ENCODE results near the gene MCM8.

MCM8 gene

DNA sequence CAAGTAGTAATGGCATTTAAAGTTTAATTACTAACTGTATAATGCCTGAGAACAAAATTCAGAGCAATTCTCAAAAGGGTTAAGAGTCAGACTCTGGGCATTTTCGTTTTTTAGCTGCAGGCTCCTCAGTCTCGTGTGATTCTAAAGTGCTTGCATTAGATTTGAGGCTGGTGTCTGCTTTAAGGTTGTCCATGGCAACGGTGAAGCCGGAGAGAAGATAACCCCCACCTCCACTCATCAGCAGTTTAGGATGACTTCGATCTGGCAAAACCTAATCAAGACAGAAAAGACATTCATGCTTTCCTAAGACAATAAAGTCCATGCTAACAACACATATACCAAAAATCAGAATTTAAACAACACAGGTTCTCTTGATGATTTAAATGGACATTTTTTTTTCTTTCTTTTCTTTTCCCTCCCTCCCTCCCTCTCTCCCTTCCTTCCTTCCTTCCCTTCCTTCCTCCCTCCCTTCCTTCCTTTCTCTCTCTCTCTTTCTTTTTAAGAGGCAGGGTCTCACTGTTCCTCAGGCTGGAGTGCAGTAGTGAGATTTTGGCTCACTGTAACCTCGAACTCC is 11.9 kb upstream of the MCM8 start:
- H3K4me3 ChIP-seq (ENCODE audit: low read depth in 1 of 5, low read length in 5 of 5): no peak overlapping the region
- H3K9ac ChIP-seq (ENCODE audit: low read length in 5 of 5): no peak overlapping the region
- no peak overlapping the region for H3K27ac ChIP-seq (ENCODE audit: low read depth, low read length)
- H3K36me3 ChIP-seq (ENCODE audit: control insufficient read depth in 5 of 5, insufficient read depth in 5 of 5, low read length in 5 of 5): peaks cover 32 to 63% (median 57%) of the 10 kb centered on the region in 5 donors
- no peaks in the 10 kb centered on the region for H3K27me3 ChIP-seq (ENCODE audit: control insufficient read depth in 5 of 5, insufficient read depth in 4 of 5, low read length in 5 of 5)
- H3K4me1 ChIP-seq (ENCODE audit: control insufficient read depth in 5 of 5, insufficient read depth in 5 of 5, low read length in 5 of 5): no peaks in the 10 kb centered on the region
- no peaks in the 10 kb centered on the region for H3K9me3 ChIP-seq (ENCODE audit: control insufficient read depth in 5 of 5, low read length in 5 of 5)

DNA sequence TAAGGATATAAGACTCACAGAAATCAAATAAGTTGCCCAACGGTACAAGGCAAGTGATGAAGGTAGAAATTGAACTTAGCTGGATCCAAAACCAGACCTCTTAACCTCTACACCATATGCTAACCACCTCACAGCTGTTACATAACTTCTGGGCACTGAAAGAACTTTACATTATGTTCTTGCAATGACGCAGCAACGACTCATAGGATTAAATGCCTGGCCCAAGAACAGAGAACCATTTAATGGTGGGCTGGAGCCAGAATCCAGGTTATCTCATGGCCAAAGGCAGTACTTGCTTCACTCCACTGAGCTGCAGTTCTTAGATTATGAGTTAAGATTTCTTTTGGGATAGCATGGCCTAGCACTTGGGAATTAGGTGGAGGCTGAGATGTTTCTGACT is 4.5 kb upstream of the MCM8 start:
- no peak overlapping the region for H3K4me3 ChIP-seq (ENCODE audit: low read depth in 1 of 5, low read length in 5 of 5)
- H3K36me3 ChIP-seq (ENCODE audit: control insufficient read depth in 5 of 5, insufficient read depth in 5 of 5, low read length in 5 of 5): peaks cover 20 to 49% (median 48%) of the 10 kb centered on the region in 5 donors
- no peaks in the 10 kb centered on the region for H3K27me3 ChIP-seq (ENCODE audit: control insufficient read depth in 5 of 5, insufficient read depth in 4 of 5, low read length in 5 of 5)
- H3K27ac ChIP-seq (ENCODE audit: low read depth, low read length): no peak overlapping the region
- H3K9ac ChIP-seq (ENCODE audit: low read length in 5 of 5): no peak overlapping the region
- H3K9me3 ChIP-seq (ENCODE audit: control insufficient read depth in 5 of 5, low read length in 5 of 5): no peaks in the 10 kb centered on the region
- H3K4me1 ChIP-seq (ENCODE audit: control insufficient read depth in 5 of 5, insufficient read depth in 5 of 5, low read length in 5 of 5): peaks cover 0 to 15% (median 13%) of the 10 kb centered on the region in 5 donors

DNA sequence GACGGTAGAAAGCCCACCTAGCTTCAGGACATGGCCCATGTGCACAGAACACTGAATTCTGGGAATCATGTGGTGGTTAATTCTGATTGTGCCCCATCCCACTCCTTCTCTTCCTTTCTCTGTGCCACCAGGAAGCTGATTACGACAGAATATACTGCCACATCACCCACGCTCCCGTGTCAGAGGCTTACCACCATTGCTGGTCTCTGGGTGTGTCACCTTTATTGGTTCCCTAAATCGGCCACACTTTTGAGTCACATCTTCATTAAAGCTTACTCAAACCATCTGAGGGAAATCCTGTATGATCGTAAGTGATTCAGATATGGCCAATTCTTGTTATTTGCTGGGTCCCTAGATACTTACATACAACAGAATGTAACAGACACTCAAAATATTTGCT is 3.2 kb upstream of the MCM8 start:
- H3K27ac ChIP-seq (ENCODE audit: low read depth, low read length): no peak overlapping the region
- no peak overlapping the region for H3K9ac ChIP-seq (ENCODE audit: low read length in 5 of 5)
- H3K9me3 ChIP-seq (ENCODE audit: control insufficient read depth in 5 of 5, low read length in 5 of 5): no peaks in the 10 kb centered on the region
- H3K27me3 ChIP-seq (ENCODE audit: control insufficient read depth in 5 of 5, insufficient read depth in 4 of 5, low read length in 5 of 5): no peaks in the 10 kb centered on the region
- H3K4me1 ChIP-seq (ENCODE audit: control insufficient read depth in 5 of 5, insufficient read depth in 5 of 5, low read length in 5 of 5): peaks cover 0 to 24% (median 18%) of the 10 kb centered on the region in 5 donors
- no peak overlapping the region for H3K4me3 ChIP-seq (ENCODE audit: low read depth in 1 of 5, low read length in 5 of 5)
- H3K36me3 ChIP-seq (ENCODE audit: control insufficient read depth in 5 of 5, insufficient read depth in 5 of 5, low read length in 5 of 5): peaks cover 15 to 36% (median 34%) of the 10 kb centered on the region in 5 donors

DNA sequence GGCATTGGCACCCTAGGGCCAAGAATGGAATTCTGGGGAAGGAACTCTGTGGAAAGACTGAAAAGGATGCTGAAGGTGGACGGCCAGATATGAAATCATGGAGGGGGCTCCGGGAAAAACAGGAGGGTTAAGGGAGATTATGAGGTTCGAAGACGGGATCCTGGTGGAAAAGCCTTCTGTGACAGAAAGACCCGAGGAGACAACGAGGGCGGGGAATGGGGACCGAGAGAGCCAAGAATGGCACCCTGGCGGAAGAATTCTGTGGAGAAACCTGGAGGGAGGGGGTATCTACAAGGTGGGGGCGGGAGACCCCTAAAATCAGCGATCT is 545 bp upstream of the MCM8 start:
- H3K27me3 ChIP-seq (ENCODE audit: control insufficient read depth in 5 of 5, insufficient read depth in 4 of 5, low read length in 5 of 5): no peaks in the 10 kb centered on the region
- H3K9ac ChIP-seq (ENCODE audit: low read length in 5 of 5): peak overlapping the region; percentile 66 to 90 (median 88)
- peak overlapping the region; percentile 68 to 94 (median 92) for H3K4me3 ChIP-seq (ENCODE audit: low read depth in 1 of 5, low read length in 5 of 5)
- peak overlapping the region; percentile 71 for H3K27ac ChIP-seq (ENCODE audit: low read depth, low read length)
- peaks cover 14 to 26% (median 22%) of the 10 kb centered on the region in 5 donors for H3K36me3 ChIP-seq (ENCODE audit: control insufficient read depth in 5 of 5, insufficient read depth in 5 of 5, low read length in 5 of 5)
- H3K9me3 ChIP-seq (ENCODE audit: control insufficient read depth in 5 of 5, low read length in 5 of 5): no peaks in the 10 kb centered on the region
- peaks cover 0 to 24% (median 18%) of the 10 kb centered on the region in 5 donors for H3K4me1 ChIP-seq (ENCODE audit: control insufficient read depth in 5 of 5, insufficient read depth in 5 of 5, low read length in 5 of 5)

DNA sequence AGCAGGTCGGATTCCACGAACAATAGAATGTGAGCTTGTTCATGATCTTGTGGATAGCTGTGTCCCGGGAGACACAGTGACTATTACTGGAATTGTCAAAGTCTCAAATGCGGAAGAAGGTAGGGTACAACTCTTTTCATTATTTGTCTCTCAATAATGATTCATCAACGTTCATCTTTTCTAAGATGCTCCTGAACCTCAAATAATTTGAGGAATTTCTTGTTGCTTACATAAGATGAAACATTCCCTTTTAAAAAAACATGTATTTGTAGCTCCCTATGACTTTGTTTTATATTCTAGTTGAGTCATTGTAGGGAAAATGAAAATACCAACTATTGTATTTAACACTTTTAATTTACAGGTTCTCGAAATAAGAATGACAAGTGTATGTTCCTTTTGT is 17.0 kb downstream of the MCM8 start:
- Histone ChIP-seq H3K4me1 (ENCODE audit: control insufficient read depth in 5 of 5, insufficient read depth in 5 of 5, low read length in 5 of 5) (no peaks in the 10 kb centered on the region), H3K27ac (ENCODE audit: low read depth, low read length) (no peak overlapping the region), H3K9me3 (ENCODE audit: control insufficient read depth in 5 of 5, low read length in 5 of 5) (no peaks in the 10 kb centered on the region), H3K36me3 (ENCODE audit: control insufficient read depth in 5 of 5, insufficient read depth in 5 of 5, low read length in 5 of 5) (peaks cover 10 to 20% (median 11%) of the 10 kb centered on the region in 5 donors), H3K4me3 (ENCODE audit: low read depth in 1 of 5, low read length in 5 of 5) (no peak overlapping the region), H3K27me3 (ENCODE audit: control insufficient read depth in 5 of 5, insufficient read depth in 4 of 5, low read length in 5 of 5) (no peaks in the 10 kb centered on the region), H3K9ac (ENCODE audit: low read length in 5 of 5) (no peak overlapping the region)

DNA sequence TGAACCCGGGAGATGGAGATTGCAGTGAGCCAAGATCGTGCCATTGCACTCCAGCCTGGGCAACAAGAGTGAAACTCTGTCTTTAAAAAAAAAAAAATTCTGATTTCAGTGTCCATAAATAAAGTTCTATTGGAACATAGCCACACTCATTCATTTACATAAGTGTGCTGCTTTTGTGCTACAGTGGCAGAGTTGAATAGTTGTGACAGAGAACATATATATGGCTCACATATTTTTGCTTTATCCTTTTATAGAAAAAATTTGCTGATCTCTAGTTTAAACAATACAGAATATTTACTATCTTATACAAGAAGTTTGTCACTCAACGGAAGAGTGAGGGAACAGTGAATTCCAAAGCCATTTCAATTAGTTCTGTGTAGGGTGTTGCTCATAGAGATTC is 18.0 kb downstream of the MCM8 start:
- Histone ChIP-seq H3K9me3 (ENCODE audit: control insufficient read depth in 5 of 5, low read length in 5 of 5) (no peaks in the 10 kb centered on the region), H3K27me3 (ENCODE audit: control insufficient read depth in 5 of 5, insufficient read depth in 4 of 5, low read length in 5 of 5) (no peaks in the 10 kb centered on the region), H3K4me3 (ENCODE audit: low read depth in 1 of 5, low read length in 5 of 5) (no peak overlapping the region), H3K27ac (ENCODE audit: low read depth, low read length) (no peak overlapping the region), H3K4me1 (ENCODE audit: control insufficient read depth in 5 of 5, insufficient read depth in 5 of 5, low read length in 5 of 5) (no peaks in the 10 kb centered on the region), H3K9ac (ENCODE audit: low read length in 5 of 5) (no peak overlapping the region), H3K36me3 (ENCODE audit: control insufficient read depth in 5 of 5, insufficient read depth in 5 of 5, low read length in 5 of 5) (peaks cover 10 to 27% (median 17%) of the 10 kb centered on the region in 5 donors)

DNA sequence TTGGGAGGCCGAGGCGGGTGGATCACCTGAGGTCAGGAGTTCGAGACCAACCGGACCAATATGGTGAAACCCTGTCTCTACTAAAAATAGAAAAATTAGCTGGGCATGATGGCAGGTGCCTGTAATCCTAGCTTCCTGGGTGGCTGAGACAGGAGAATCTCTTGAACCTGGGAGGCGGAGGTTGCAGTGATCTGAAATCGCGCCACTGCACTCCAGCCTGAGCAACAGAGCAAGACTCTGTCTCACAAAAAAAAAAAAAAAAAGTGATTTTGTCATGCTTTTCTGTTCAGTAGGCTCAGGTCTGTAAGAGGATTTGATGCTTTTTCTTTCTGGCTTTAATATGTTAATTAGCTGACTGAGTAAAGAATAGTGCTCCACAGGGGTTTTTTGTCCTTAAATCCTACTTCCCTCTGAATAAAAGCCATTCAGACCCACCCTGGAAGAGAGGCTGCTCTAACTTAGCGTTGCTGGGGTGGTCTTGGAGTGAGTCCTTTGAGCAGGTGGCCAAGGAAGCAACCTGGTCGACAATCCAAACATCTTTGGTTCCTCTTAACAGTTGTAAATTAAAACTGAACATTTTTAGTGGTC is 19.0 kb downstream of the MCM8 start:
- H3K27ac ChIP-seq (ENCODE audit: low read depth, low read length): no peak overlapping the region
- no peaks in the 10 kb centered on the region for H3K9me3 ChIP-seq (ENCODE audit: control insufficient read depth in 5 of 5, low read length in 5 of 5)
- H3K9ac ChIP-seq (ENCODE audit: low read length in 5 of 5): no peak overlapping the region
- no peak overlapping the region for H3K4me3 ChIP-seq (ENCODE audit: low read depth in 1 of 5, low read length in 5 of 5)
- H3K36me3 ChIP-seq (ENCODE audit: control insufficient read depth in 5 of 5, insufficient read depth in 5 of 5, low read length in 5 of 5): peaks cover 8 to 34% (median 17%) of the 10 kb centered on the region in 5 donors
- H3K4me1 ChIP-seq (ENCODE audit: control insufficient read depth in 5 of 5, insufficient read depth in 5 of 5, low read length in 5 of 5): no peaks in the 10 kb centered on the region
- H3K27me3 ChIP-seq (ENCODE audit: control insufficient read depth in 5 of 5, insufficient read depth in 4 of 5, low read length in 5 of 5): no peaks in the 10 kb centered on the region

DNA sequence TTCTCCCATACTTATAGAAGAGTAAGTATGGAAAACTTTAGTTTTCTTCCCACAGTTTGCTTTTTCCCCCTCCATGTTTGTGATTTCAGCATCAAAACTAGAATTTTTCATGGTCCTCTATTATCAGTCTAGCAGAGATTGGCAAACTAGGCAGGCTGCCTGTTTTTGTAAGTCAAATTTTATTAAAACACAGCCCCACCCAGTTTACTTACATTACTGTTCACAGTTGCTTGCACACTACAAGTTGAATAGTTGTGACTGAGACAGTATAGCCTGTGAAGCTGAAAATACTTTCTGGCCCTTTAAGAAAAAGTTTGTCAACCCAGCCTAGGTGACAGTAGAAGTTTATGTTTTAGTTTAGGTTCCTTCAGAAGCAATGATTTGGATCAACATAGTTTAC is 19.5 kb downstream of the MCM8 start:
- no peaks in the 10 kb centered on the region for H3K27me3 ChIP-seq (ENCODE audit: control insufficient read depth in 5 of 5, insufficient read depth in 4 of 5, low read length in 5 of 5)
- no peaks in the 10 kb centered on the region for H3K9me3 ChIP-seq (ENCODE audit: control insufficient read depth in 5 of 5, low read length in 5 of 5)
- no peak overlapping the region for H3K9ac ChIP-seq (ENCODE audit: low read length in 5 of 5)
- H3K4me1 ChIP-seq (ENCODE audit: control insufficient read depth in 5 of 5, insufficient read depth in 5 of 5, low read length in 5 of 5): no peaks in the 10 kb centered on the region
- peaks cover 8 to 32% (median 17%) of the 10 kb centered on the region in 5 donors for H3K36me3 ChIP-seq (ENCODE audit: control insufficient read depth in 5 of 5, insufficient read depth in 5 of 5, low read length in 5 of 5)
- no peak overlapping the region for H3K27ac ChIP-seq (ENCODE audit: low read depth, low read length)
- H3K4me3 ChIP-seq (ENCODE audit: low read depth in 1 of 5, low read length in 5 of 5): no peak overlapping the region

DNA sequence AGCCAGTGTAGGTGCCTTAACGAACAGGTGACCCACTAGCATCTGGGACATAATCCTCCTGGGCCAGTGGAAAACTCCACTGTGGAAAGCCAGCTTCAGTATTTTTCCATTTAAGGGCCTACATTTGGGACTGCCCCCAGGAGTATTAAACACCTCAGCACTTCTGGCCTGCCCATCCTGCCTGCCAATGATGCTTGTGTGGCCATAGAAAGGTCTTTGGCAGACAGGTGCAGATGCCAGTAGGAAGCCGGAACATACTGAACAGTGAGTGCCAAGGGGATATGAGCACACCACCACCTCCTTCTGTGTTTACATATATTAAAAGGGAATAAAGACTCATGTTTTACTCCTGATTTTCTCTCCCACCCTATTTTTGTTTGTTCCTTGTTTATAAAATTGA is 19.9 kb downstream of the MCM8 start:
- no peak overlapping the region for H3K4me3 ChIP-seq (ENCODE audit: low read depth in 1 of 5, low read length in 5 of 5)
- no peak overlapping the region for H3K27ac ChIP-seq (ENCODE audit: low read depth, low read length)
- no peak overlapping the region for H3K9ac ChIP-seq (ENCODE audit: low read length in 5 of 5)
- no peaks in the 10 kb centered on the region for H3K9me3 ChIP-seq (ENCODE audit: control insufficient read depth in 5 of 5, low read length in 5 of 5)
- no peaks in the 10 kb centered on the region for H3K4me1 ChIP-seq (ENCODE audit: control insufficient read depth in 5 of 5, insufficient read depth in 5 of 5, low read length in 5 of 5)
- H3K27me3 ChIP-seq (ENCODE audit: control insufficient read depth in 5 of 5, insufficient read depth in 4 of 5, low read length in 5 of 5): no peaks in the 10 kb centered on the region
- peaks cover 7 to 34% (median 16%) of the 10 kb centered on the region in 5 donors for H3K36me3 ChIP-seq (ENCODE audit: control insufficient read depth in 5 of 5, insufficient read depth in 5 of 5, low read length in 5 of 5)

DNA sequence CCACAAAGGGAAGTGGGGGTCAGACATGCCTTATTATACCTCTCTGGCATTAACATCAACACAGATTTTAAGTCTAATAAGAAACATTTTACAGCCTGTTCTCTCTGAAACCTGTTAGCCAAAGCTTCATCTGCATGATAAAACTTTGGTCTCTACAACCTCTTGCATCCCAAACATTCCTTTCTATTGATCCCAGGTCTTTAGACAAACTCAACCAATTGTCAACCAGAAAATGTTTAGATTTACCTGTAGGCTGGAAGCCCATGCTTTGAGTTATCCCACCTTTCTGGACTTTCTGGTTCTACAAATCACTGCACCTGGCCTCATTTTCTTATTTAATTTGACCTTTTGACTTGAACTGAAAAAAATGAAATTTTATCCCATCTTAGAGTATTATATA is 20.8 kb downstream of the MCM8 start:
- H3K9me3 ChIP-seq (ENCODE audit: control insufficient read depth in 5 of 5, low read length in 5 of 5): no peaks in the 10 kb centered on the region
- peaks cover 5 to 34% (median 14%) of the 10 kb centered on the region in 5 donors for H3K36me3 ChIP-seq (ENCODE audit: control insufficient read depth in 5 of 5, insufficient read depth in 5 of 5, low read length in 5 of 5)
- H3K9ac ChIP-seq (ENCODE audit: low read length in 5 of 5): no peak overlapping the region
- no peak overlapping the region for H3K4me3 ChIP-seq (ENCODE audit: low read depth in 1 of 5, low read length in 5 of 5)
- H3K27me3 ChIP-seq (ENCODE audit: control insufficient read depth in 5 of 5, insufficient read depth in 4 of 5, low read length in 5 of 5): no peaks in the 10 kb centered on the region
- H3K4me1 ChIP-seq (ENCODE audit: control insufficient read depth in 5 of 5, insufficient read depth in 5 of 5, low read length in 5 of 5): no peaks in the 10 kb centered on the region
- H3K27ac ChIP-seq (ENCODE audit: low read depth, low read length): no peak overlapping the region

Data from subcutaneous abdominal adipose tissue (tissue), 5 donors.